Activated effector memory CD4-positive, alpha-beta T cell treated with anti-CD3 and anti-CD28 coated beads, Interleukin-2, amount 50 U/mL, for 16 hours (primary cell): ENCODE measurements around the gene TYK2.
"Not testable (repeated sequence)": the region's sequence is repeated elsewhere in the genome, so short reads cannot be mapped to it uniquely, and the experiment has no call there.

Source experiments
- DNase-seq: peaks from one replicate; pipeline ENCODE4 v3.0.0-alpha.2; 2020

TYK2 gene

GRCh38 chr19:10368101-10368803 is 12.1 kb downstream of the TYK2 start:
- DNase-seq: no peak

- not testable (repeated sequence) for DNase-seq
Observed at GRCh38 chr19:10366950-10367512, 13.3 kb downstream of the TYK2 start.

GRCh38 chr19:10365518-10365917 is 14.9 kb downstream of the TYK2 start:
- DNase-seq: no peak

- DNase-seq: no peak
Observed at GRCh38 chr19:10364644-10365043, 15.7 kb downstream of the TYK2 start.

GRCh38 chr19:10363789-10364281 is 16.5 kb downstream of the TYK2 start:
- no peak for DNase-seq

GRCh38 chr19:10362259-10362658 is 18.1 kb downstream of the TYK2 start:
- DNase-seq: no peak

DNA sequence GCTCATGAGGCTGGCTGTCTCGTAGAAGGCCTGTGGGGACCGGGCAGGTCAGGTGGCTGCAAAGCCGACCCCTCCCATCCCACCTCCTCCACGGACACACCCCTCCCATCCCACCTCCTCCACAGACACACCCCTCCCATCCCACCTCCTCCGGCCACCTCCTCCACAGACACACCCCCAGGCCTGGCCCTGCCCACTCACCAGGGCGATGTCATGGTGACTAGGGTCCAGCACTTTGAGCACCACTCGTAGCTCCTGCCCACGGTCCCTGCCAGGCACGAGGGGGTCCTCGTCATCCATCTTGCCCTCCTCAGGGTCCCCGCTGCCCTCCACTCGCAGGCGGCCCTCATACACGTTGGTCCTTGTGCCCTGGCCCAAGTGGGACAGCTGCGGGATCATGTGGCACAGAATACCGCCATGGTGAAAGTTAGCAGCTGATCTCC is 18.8 kb downstream of the TYK2 start:
- DNase-seq: no peak

GRCh38 chr19:10356431-10356830 is 23.9 kb downstream of the TYK2 start:
- no peak for DNase-seq

DNA sequence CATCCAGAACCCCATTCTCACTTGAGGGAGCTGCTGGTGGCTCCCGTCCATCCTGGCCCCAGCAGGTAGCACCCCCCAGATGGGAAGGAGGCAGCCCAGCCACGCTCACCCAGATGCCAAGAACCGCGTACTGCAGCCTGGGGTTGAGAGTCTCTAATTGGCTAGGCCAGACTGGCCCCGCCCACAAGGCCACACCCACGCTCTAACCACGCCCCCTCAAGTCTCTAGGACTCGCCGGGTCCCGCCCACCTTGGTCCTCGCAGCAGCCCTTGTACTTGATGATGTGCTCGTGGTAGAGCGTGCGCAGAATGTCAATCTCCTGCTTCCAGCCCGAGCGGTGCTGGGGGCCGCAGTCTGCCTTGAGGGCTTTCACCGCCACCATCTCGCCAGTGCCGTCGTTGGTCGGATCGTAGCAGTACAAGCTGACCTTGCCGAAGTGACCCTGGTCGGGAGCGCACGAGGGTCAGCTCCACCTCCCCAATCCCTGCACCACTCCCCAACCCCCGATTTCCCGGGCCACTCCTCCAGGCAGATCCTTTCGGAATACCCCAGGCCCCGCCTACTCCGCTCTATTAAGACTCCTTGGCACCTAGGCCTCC is 26.5 kb downstream of the TYK2 start:
- peak; percentile 75 for DNase-seq

GRCh38 chr19:10352764-10353671 is 27.4 kb downstream of the TYK2 start:
- DNase-seq: no peak

DNA sequence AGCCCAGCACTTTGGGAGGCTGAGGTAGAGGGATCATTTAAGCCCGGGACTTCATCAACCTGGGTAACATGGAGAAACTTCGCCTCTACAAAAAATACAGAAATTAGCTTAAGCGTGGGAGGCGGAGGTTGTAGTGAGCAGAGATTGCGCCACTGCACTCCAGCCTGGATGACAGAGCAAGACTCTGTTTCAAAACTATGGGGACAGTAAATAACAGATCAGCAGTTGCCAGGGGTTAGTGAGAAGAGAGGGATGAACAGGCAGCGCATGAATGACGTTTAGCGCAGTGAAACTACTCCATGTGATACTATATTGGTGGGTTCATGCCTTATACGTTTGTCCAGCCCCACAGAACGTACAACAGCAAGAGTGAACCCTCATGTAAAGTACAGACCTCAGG is 33.9 kb downstream of the TYK2 start:
- DNase-seq: no peak

- DNase-seq: no peak
Observed at GRCh38 chr19:10344780-10345179, 35.6 kb downstream of the TYK2 start.

DNA sequence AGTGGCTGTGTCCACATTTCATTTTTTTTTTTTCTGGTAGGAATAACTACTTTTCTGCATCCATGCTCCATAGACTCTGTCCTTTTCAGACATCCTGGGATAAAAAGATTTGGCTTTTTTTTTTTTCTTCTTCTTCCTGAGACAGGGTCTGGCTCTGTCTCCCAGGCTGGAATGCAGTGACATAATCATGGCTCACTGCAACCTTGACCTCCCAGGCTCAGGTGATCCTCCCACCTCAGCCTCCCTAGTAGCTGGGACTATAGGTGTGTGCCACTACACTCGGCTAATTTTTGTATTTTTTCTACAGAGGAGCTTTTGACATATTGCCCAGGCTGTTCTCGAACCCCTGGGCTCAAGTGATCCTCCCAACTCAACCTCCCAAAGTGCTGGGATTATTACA is 36.9 kb downstream of the TYK2 start:
- no peak for DNase-seq

GRCh38 chr19:10339977-10340376 is 40.4 kb downstream of the TYK2 start:
- no peak for DNase-seq

DNA sequence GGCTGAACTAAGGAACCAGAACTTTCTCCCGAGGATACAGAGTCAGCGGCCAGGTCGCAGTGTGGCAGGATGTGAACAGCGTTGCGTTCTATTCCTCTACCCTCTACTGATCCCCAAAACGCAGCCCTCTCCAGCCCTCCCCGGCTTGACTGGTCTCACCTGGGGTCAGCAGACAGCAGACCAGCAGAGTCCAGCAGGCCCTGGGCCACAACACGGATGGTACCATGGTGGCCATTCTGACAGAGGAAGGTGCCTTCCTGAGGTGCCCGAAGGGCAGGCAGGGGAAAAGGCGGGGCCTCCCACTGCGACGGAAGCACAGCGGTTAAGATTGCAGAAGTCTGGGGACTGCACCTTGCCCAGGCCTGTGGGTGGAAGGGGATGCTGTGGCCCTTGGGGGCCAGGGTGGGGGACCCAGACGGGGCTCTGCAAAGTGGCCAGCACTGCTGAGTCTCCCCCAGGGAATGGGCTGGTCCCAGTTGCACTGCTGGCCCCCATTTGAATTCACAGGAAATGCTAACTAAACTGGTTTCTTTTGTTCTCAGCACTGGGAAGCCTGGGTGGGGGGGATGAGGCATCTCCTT is 40.9 kb downstream of the TYK2 start, which contains the start of gene ICAM3:
Gene ICAM3 (minus strand): TSS at position 245 of the 581 bp plus-strand sequence. CDS start 10 bp downstream, at position 235.
- DNase-seq: peak; percentile 88

- DNase-seq: no peak
Observed at GRCh38 chr19:10338940-10339339, 41.4 kb downstream of the TYK2 start.

GRCh38 chr19:10336725-10337124 is 43.6 kb downstream of the TYK2 start:
- not testable (repeated sequence) for DNase-seq

DNA sequence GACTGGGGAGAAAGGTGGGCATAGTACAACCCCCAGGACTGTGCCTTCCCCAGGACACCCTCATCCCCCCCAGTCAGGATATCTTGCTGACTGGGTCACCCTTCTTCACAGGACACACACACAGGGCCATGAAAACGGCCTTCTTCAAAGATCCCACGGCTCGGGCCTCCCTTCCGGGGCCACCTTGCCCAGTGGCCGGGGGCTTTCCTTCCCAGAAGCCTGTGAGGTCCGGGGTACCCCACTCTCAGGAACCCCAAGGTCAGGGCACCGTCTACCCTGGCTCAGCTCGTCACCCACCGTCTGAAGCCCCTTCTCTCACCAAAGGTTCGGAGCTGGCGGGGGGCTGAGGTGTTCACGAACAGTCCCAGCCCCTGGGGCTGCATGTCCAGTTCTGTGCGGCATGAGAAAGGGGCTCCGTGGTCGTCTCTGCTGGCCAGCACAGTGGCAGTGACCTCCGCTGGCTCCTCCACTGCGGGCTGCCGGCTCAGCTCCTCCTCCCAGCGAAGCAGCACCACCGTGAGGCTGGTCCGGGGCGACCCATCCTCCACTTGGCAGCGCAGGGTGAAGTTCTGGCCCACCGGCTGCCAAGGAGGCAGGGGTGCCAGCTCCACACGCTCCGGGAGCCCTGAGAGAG is 44.9 kb downstream of the TYK2 start:
- no peak for DNase-seq

DNA sequence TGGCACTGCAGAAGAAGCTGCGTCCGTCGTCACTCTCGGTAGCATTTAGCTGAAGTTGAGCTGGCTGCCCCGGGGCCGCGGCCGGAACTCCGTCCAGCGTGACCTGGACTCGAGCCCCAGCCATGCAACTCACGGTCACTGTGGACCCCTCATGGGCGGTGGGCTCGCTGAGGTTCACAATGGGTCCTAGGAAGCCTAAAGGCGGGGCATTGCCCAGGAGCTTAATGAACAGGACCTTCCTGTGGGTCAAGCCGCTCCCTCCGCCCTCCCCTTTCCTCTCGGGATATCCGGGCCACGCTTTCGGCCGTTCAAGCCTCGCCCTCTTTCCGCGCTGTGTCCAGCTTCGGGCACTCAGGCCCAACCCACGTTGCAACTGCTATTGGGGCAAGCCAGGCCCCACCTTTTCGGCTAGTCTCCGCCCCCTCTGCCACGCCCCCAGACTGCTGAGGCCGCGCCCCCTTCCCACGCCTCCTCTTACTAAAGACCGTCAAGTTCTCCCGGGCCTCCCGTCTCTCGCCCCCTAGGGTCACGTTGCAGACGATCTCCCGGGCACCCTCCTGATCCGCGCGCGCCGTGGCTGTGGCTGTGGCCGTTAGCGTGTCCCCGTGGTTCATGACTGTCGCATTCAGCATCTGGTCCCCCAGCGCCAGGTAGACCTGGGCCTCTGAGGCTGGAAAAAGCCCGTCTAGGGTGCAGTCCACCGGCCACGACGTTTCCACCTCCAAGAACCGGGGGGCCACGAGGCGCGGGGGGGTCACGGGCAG is 45.6 kb downstream of the TYK2 start:
- DNase-seq: peak; percentile 77

DNA sequence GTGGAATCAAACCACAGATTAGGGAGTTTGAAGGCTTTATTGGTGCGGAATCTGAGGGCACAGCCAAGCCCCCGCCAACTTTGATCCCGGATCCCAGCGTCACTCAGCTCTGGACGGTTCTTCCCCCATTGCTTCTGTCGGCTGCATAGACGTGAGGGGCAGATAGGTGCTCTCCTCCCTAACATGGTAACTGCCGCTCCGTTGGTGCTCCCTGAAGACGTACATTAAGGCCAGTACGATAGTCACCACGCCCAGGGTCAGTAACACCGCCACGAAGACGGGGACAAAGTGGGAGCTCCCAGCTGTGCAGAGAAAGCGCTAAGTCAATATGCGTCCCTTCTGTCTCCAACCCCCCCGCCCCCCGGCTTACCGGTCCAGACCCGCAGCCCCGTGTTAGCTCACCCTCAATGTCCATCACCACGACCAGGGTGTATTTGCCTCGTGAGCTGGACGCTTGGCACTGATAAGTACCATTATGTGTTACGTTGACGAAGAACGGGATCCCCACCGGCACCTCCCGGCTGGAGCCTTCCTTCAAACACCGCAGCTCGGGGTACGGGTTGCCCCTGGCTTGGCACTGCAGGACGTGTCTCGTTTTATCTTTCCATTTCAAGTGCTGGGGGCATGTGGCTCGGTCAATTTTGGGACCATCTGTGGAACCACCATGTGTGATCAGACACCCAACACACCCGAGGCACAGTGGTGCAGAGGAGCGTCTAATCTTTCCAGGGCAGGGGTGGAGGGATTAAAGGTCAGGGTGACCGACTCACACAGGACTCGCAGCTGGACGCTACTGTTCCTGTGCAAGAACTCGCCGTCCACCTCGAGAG is 46.4 kb downstream of the TYK2 start:
- no peak for DNase-seq
